Stimulated activated CD4-positive, alpha-beta T cell treated with anti-CD3 and anti-CD28 coated beads, Interleukin-1b, Interleukin-23, amount 100 ng/mL, for 4 hours (primary cell): ENCODE results near the gene RAB11FIP3.

Experiments
- DNase-seq, 2 donors: peaks; one replicate each; pipeline ENCODE4 v3.0.0-alpha.2; 2020; ENCODE audit warnings: low read depth in 2 of 2

RAB11FIP3 gene

GRCh38 chr16:533391-534123 is 108.1 kb downstream of the RAB11FIP3 start:
- DNase-seq = no peak

GRCh38 chr16:534135-534534 is 108.7 kb downstream of the RAB11FIP3 start:
- DNase-seq = no peak

GRCh38 chr16:534856-535445 is 109.5 kb downstream of the RAB11FIP3 start:
- no peak for DNase-seq

- DNase-seq = no peak
These were observed 110.3 kb downstream of the RAB11FIP3 start for GRCh38 chr16:535446-536405.

- DNase-seq = no peak
These were observed 111.3 kb downstream of the RAB11FIP3 start for GRCh38 chr16:536746-537145.

- no peak for DNase-seq
These were observed 112.2 kb downstream of the RAB11FIP3 start for GRCh38 chr16:537415-538335.

- DNase-seq = no peak
These were observed 114.6 kb downstream of the RAB11FIP3 start for GRCh38 chr16:539901-540530.

GRCh38 chr16:540645-541340 is 115.3 kb downstream of the RAB11FIP3 start:
- no peak for DNase-seq

GRCh38 chr16:543301-544164 is 118.1 kb downstream of the RAB11FIP3 start:
- no peak for DNase-seq

- no peak for DNase-seq
These were observed 119.1 kb downstream of the RAB11FIP3 start for GRCh38 chr16:544517-544916.

GRCh38 chr16:546909-547770 is 121.7 kb downstream of the RAB11FIP3 start:
- DNase-seq = peak in 1 of 2 donors; percentile 51

- no peak for DNase-seq
These were observed 123.1 kb downstream of the RAB11FIP3 start for GRCh38 chr16:548586-548985.

- no peak for DNase-seq
These were observed 124.3 kb downstream of the RAB11FIP3 start for GRCh38 chr16:549544-550263.

- DNase-seq = no peak
These were observed 125.8 kb downstream of the RAB11FIP3 start for GRCh38 chr16:551210-551609.

- DNase-seq = no peak
These were observed 126.7 kb downstream of the RAB11FIP3 start for GRCh38 chr16:552171-552570.

- no peak for DNase-seq
These were observed 128.3 kb downstream of the RAB11FIP3 start for GRCh38 chr16:553601-554296.

GRCh38 chr16:554297-554621 is 128.8 kb downstream of the RAB11FIP3 start:
- no peak for DNase-seq
